Omental fat pad (tissue), 4 donors: ENCODE results near the gene SLC6A3. TPM values are rescaled to one million over a fixed set of nuclear protein-coding genes. Genes with fewer than 3 reads are reported as not detected.
A peak's percentile ranks its signal among the peaks of the same experiment; 100 is the strongest.

Experiments used
- ATAC-seq: fragments of 150-250 bp; one replicate; pipeline ENCODE4 v1.9.1; 2016; ENCODE audit warnings: mild to moderate bottlenecking, moderate library complexity; ENCODE audit not compliant: low FRiP score
- DNase-seq: peaks from one replicate; pipeline ENCODE4 v3.0.0-alpha.2; 2019; ENCODE audit warnings: low spot score
- CTCF ChIP-seq, 3 donors: fragments of 450-650 bp; IDR thresholded peaks; one replicate each; pipeline ENCODE4 v1.5.1; 2016 to 2017; ENCODE audit warnings: antibody characterized with exemption in 3 of 3, mild to moderate bottlenecking in 3 of 3, moderate library complexity in 2 of 3
- total RNA-seq, 4 donors: library from RNA; depleted of rRNA; stranded (reverse); fragments of >200 nt; gene quantifications; one replicate each; pipeline ENCODE4 v1.1.0, GENCODE V29; 2016

SLC6A3 gene
- total RNA-seq, 4 donors from 2014 or later: 0.32 to 1.2 (median 0.55) TPM

DNA sequence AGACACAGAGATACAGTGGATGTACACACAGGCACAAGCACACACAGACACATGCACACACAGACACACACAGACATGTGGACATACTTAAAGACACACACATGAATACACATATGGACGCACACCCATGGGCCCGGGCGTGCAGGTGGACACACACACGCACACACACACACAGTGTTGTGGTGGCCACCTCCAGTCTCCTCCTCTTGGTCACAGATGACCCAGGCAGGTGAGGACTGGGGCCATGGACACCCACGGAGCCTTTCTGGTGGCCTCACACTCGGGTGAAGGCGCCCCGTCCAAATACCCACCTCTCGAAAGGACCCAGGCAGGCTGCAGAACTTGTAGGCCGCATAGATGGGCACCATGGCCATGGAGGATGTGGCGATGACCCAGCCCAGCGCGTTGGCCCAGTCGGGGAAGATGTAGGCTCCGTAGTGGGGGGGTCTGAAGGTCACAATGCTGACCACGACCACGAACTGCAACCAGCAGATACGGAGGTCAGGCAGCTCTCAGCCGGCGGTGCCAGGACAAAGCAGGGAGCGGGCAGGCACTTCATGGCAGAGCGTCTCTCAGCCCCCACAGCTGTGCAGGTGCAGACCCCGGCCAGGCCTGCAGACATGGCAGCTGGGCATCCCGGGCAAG is 42.5 kb downstream of the SLC6A3 start:
- ATAC-seq (no peak), DNase-seq (no peak)
- TF ChIP-seq CTCF (IDR thresholded peaks at IDR 0.05): no peak

DNA sequence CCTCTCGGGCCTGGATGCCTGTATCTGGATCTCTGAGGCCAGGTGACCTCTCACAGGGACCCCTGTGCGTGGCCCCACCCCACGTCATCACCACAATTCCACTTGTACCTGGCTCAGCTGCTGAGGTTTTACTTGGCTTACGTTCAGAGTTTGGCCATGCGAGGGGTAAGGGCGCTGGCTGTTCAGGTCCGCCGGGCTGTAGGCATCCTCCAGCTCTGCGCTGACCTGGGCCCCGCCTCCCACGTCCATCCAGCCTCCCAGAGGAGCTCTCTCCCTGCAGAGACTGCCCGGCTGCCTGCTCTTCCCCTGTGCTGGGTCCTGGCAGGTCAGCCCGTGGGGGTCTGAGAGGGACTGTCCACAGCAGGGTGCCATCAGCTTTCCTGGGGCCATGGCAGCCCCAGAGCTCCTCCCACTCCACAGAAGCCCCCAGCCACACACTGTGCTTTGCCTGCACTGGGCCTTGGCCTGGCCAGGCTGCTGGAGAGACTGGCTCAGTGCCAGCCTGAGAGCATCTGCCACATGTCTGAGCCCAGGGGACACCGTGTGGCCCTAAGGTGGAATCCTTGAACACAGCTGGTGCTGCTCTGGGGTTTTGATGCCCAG is 43.6 kb downstream of the SLC6A3 start:
- peak; percentile 39 for ATAC-seq
- no peak for TF ChIP-seq CTCF (IDR thresholded peaks at IDR 0.05)
- DNase-seq: no peak

GRCh38 chr5:1400936-1401335 is 44.3 kb downstream of the SLC6A3 start:
- no peak for TF ChIP-seq CTCF (IDR thresholded peaks at IDR 0.05)
- DNase-seq: no peak
- ATAC-seq: no peak

DNA sequence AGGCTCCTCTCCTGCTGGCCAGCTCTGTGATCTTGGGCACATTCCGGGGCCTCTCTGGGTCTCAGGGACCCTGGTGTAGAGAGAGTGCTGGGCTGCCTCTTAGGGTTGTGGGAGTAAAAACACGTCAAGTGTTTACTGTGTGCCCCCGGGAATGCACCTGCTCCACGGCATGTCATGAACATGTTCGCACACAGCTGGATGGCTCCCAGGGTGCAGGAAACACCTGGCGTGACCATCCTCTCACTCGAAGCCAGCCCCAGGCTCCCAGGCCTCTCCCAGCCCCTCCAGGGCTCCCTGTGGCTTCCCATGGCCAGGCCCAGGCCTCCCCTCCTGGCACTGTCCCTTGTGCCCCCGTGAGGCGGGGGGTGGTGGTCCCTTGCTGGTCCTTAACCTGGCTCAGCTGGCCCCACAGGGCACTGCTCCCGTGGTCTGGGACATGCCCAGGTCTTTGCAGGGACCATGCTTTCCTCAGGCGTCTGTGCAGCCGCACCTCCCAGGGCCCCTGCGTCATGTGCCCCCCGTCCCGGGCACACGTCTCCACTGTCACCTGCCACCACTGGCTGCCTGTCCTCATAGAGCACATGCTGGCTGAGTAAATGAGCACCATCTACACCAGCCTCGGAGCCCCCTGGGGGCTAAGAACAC is 44.9 kb downstream of the SLC6A3 start:
- ATAC-seq (no peak), DNase-seq (no peak)
- no peak for TF ChIP-seq CTCF (IDR thresholded peaks at IDR 0.05)

DNA sequence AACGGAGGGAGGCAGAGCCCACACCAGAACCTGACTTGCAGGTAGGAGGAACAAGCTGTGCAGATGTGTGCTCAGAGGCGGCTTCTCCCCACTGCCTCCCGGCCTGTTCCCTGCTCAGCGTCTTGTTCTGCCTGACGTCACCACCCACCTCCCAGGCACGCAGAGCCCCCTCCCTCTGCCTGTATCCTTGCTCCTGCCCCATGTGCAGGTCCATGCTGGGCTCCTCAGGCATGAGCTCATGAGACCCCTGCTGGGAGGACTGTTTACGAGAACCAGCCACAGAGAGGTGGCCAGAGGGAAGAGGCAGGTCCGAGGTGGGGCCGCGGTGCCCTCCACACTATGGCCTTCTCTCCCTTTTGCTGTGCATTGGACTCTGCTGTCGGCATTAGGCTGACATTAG is 45.5 kb downstream of the SLC6A3 start:
- TF ChIP-seq CTCF (IDR thresholded peaks at IDR 0.05): no peak
- DNase-seq: no peak
- no peak for ATAC-seq

- no peak for ATAC-seq
- DNase-seq: no peak
- TF ChIP-seq CTCF (IDR thresholded peaks at IDR 0.05): no peak
These were observed 48.9 kb downstream of the SLC6A3 start for GRCh38 chr5:1396293-1396816.
